ENCODE measurements around the gene SPATA25.

The SPATA25 gene

GRCh38 chr20:45925821-45926506 lies 38.5 kb upstream of the SPATA25 start:
- no peak for TF ChIP-seq CTCF (IDR thresholded peaks at IDR 0.05)

DNA sequence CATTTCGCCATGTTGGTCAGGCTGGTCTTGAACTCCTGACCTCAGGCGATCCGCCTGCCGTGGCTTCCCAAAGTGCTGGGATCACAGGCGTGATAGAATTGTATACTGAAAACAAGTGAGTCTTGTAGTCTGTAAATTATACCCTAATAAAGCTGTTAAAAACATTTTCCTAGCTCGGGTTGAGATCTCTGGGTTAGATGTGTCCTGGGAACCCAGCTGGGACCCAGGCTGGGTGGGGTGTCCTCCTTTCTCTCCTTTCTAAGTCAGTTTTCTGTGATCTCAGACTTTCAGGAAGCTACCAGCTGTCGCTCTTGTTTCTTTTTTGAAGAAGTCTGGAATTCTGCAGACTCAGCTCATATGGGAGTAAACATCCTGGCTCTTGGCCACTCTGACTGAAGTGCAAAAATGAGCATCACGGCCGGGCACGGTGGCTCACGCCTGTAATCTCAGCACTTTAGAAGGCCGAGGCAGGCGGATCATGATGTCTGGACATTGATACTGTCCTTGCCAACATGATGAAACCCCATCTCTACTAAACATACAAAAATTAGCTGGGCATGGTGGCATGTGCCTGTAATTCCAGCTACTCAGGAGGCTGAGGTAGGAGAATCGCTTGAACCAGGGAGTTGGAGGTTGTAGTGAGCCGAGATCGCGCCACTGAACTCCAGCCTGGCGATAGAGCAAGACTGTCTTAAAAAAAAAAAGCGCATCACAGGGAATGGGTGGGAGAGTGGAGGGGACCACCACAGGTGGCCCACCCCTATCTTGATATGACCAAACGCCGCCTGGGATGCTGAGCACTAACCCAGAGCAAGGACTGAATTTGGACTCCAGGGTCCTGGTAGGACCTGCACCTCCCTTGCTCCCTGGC lies 37.2 kb upstream of the SPATA25 start:
- no peak for TF ChIP-seq CTCF (IDR thresholded peaks at IDR 0.05)

DNA sequence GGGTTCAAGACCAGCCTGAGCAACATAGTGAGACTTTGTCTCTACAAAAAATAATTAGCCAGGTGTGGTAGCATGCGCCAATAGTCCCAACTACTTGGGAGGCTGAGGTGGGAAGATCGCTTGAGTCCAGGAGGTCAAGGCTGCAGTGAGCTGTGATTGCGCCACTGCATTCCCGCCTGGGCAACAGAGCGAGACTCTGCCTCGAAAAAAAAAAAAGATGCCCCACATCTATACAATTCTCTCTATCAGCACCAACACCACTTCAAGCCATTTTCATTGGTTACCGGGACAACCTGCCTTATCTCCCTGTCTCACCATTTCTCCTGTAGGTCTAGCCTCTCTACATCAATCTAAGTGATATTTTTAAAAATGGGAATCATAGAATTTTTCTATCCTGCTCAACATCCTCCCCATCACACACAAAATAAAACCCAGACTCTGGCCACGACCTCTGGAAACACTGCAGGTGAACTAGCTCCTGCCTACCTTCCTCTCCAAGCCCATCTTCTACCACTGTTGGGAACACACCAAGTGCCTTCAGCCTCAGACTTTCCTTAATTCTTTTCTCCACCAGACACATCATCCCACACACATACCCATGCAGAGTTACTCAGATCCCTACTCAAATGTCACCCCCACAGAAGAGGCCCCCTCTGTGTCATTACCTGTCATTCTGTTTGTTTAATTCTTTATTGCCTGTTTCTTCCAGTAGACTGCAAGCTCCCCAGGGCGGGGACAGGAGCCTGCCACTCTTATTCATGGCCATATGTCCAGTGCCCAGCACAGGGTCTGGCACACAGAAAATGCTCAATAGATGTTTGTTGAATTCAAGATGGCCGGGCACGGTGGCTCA lies 34.1 kb upstream of the SPATA25 start:
- TF ChIP-seq CTCF (IDR thresholded peaks at IDR 0.05): no peak

- no peak for TF ChIP-seq CTCF (IDR thresholded peaks at IDR 0.05)
Observed at GRCh38 chr20:45920462-45921336, 33.3 kb upstream of the SPATA25 start.

DNA sequence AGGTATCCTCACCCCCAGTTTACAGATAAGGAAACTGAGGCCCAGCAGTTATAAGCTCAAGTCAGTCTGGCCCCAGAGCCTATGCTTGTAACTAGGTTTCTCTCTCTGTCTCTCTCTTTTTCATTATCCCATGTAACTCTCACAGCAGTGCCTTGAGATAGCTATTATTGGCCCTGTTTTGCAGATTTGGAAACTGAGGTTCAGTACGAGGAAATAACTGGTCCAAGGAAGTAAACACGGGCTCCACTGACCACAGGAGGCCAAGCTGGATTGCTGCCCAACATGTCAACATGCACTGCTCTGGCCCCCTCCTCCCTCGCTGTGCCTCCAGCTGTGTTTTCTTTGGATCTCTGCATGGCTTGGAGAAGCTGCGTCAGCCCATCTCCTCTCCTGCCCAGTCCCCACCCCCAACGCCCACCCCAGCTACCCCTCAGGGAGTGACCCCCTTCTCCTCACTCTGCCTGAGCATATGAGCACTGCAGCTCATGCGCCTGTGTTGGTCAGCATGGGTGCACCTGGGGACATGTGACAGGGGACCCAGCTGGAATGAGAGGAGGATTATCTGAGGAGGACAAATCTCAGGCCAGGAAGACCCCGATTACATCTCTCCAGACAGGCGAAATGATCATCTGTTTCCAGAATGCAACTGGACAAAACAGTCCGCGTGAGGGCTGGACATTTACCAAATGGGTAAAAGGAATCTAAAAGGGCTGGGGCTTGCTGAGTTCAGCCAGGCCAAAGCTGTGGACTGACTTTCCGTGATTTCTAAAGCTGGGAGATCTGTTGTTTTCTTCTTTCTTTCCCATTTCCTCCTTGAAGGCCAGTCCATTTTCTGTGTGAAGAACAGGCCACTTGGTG lies 32.3 kb upstream of the SPATA25 start:
- TF ChIP-seq CTCF (IDR thresholded peaks at IDR 0.05): no peak

DNA sequence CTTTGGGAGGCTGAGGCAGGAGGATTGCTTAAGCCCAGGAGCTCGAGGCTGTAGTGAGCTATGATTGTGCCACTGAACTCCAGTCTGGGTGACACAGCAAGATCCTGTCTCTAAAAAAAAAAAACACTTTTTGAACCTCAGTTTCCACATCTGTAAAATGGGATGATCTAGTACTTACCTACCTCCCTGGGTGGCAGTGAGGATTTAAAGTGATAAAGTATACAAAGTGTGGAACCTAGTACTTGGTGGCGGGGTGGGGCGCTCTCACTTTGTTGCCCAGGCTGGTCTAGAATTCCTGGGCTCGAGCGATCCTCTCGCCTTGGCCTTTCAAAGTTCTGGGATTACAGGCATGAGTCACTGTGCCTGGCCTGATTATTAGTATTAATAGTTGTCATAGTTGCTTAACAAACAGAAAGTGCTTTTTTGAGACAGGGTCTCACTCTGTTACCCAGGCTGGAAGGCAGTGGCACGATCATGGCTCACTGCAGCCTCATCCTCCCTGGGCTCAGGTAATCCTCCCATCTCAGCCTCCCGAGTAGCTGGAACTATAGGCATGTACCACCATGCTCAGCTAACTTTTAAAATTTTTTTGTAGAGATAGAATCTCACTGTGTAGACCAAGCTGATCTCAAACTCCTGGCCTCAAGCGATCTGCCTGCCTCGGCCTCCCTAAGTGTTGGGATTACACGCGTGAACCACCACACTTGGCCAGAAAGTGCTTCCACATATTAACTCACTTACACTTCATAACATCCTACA lies 31.5 kb upstream of the SPATA25 start:
- TF ChIP-seq CTCF (IDR thresholded peaks at IDR 0.05): no peak
